Liver (tissue), 9 donors: Measurements from ENCODE around the gene BTRC. TPM values are rescaled to one million over a fixed set of nuclear protein-coding genes. Genes with fewer than 3 reads are reported as not detected.

Source experiments
- DNase-seq: peaks from one replicate; pipeline ENCODE4 v3.0.0-alpha.2; 2017; ENCODE audit warnings: low spot score
- H3K27ac ChIP-seq, 2 donors: one replicate each; pipeline ENCODE4 v1.7.0; 2013; ENCODE audit warnings: inconsistent platforms in 2 of 2, low read length in 2 of 2, control low read depth in 1 of 2, low read depth in 1 of 2, mild to moderate bottlenecking in 1 of 2
- H3K27me3 ChIP-seq, 4 donors: one replicate each; pipeline versions ENCODE4 v1.6.1 to v1.7.0; 2013; ENCODE audit warnings: low read length in 3 of 4, inconsistent platforms in 1 of 4, mild to moderate bottlenecking in 1 of 4, moderate library complexity in 1 of 4; ENCODE audit not compliant: control insufficient read depth in 4 of 4, insufficient read depth in 4 of 4
- H3K36me3 ChIP-seq, 4 donors: one replicate each; pipeline versions ENCODE4 v1.6.1 to v1.7.0; 2013; ENCODE audit warnings: low read length in 3 of 4, mild to moderate bottlenecking in 3 of 4, low read depth in 1 of 4, moderate library complexity in 1 of 4; ENCODE audit not compliant: control insufficient read depth in 4 of 4, insufficient read depth in 3 of 4
- H3K4me1 ChIP-seq, 4 donors: one replicate each; pipeline versions ENCODE4 v1.6.1 to v1.7.0; 2013; ENCODE audit warnings: low read length in 3 of 4, mild to moderate bottlenecking in 3 of 4, moderate library complexity in 1 of 4; ENCODE audit not compliant: control insufficient read depth in 4 of 4, insufficient read depth in 4 of 4
- H3K4me3 ChIP-seq, 3 donors: one replicate each; pipeline versions ENCODE4 v1.6.1 to v1.7.0; 2013; ENCODE audit warnings: low read length in 3 of 3, control low read depth in 1 of 3, low read depth in 1 of 3, mild to moderate bottlenecking in 1 of 3
- H3K9ac ChIP-seq, 2 donors: one replicate each; pipeline ENCODE4 v1.7.0; 2013; ENCODE audit warnings: low read length in 2 of 2, mild to moderate bottlenecking in 2 of 2, moderate library complexity in 2 of 2, control low read depth in 1 of 2, low read depth in 1 of 2
- H3K9me3 ChIP-seq, 4 donors: one replicate each; pipeline versions ENCODE4 v1.6.1 to v1.7.0; 2013; ENCODE audit warnings: low read length in 3 of 4; ENCODE audit not compliant: control insufficient read depth in 4 of 4
- EGR1 ChIP-seq, 2 donors: IDR thresholded peaks; 2 replicates each; pipeline ENCODE4 v1.6.1; 2016 to 2018; ENCODE audit warnings: antibody characterized with exemption in 2 of 2, low read depth in 2 of 2
- FOXA1 ChIP-seq: IDR thresholded peaks from 2 replicates; pipeline ENCODE4 v1.6.1; 2016; ENCODE audit warnings: antibody characterized with exemption
- FOXA2 ChIP-seq: IDR thresholded peaks from 2 replicates; pipeline ENCODE4 v1.6.1; 2016; ENCODE audit warnings: antibody characterized with exemption
- GABPA ChIP-seq, 2 donors: IDR thresholded peaks in 1 of 2; conservative IDR thresholded peaks in 1 of 2; 2 replicates each; pipeline ENCODE4 v1.6.1; 2016; ENCODE audit warnings: antibody characterized with exemption in 2 of 2, mild to moderate bottlenecking in 1 of 2, moderate library complexity in 1 of 2
- HNF4A ChIP-seq, 2 donors: conservative IDR thresholded peaks; 2 replicates each; pipeline ENCODE4 v1.6.1; 2016; ENCODE audit warnings: antibody characterized with exemption in 2 of 2, mild to moderate bottlenecking in 2 of 2
- HNF4G ChIP-seq: IDR thresholded peaks from 2 replicates; pipeline ENCODE4 v1.6.1; 2016; ENCODE audit warnings: antibody characterized with exemption
- JUND ChIP-seq, 2 donors: IDR thresholded peaks; 2 replicates each; pipeline ENCODE4 v1.6.1; 2016; ENCODE audit warnings: antibody characterized with exemption in 2 of 2
- MAX ChIP-seq: IDR thresholded peaks from 2 replicates; pipeline ENCODE4 v1.6.1; 2016; ENCODE audit warnings: antibody characterized with exemption
- NR2F2 ChIP-seq: IDR thresholded peaks from 2 replicates; pipeline ENCODE4 v1.6.1; 2016; ENCODE audit warnings: antibody characterized with exemption
- RAD21 ChIP-seq, 2 donors: IDR thresholded peaks; 2 replicates each; pipeline ENCODE4 v1.6.1; 2016; ENCODE audit warnings: antibody characterized with exemption in 2 of 2, mild to moderate bottlenecking in 2 of 2
- REST ChIP-seq: IDR thresholded peaks from 2 replicates; pipeline ENCODE4 v1.6.1; 2016; ENCODE audit warnings: antibody characterized with exemption, mild to moderate bottlenecking
- RXRA ChIP-seq, 2 donors: IDR thresholded peaks; 2 replicates each; pipeline ENCODE4 v1.6.1; 2017 to 2018; ENCODE audit warnings: antibody characterized with exemption in 2 of 2, mild to moderate bottlenecking in 1 of 2
- TAF1 ChIP-seq: conservative IDR thresholded peaks from 2 replicates; pipeline ENCODE4 v1.6.1; 2016; ENCODE audit warnings: antibody characterized with exemption, mild to moderate bottlenecking
- YY1 ChIP-seq: IDR thresholded peaks from 2 replicates; pipeline ENCODE4 v1.6.1; 2016; ENCODE audit warnings: antibody characterized with exemption, mild to moderate bottlenecking
- ZBTB33 ChIP-seq: IDR thresholded peaks from 2 replicates; pipeline ENCODE4 v1.6.1; 2016; ENCODE audit warnings: antibody characterized with exemption
- WGBS: extraction: QIAGEN DNeasy Blood & Tissue Kit; methylation state at CpG from one replicate; pipeline ENCODE4 v1.1.7; 2013; 5-methylcytosine and 5-hydroxymethylcytosine counted together
- polyA plus RNA-seq, 2 donors: library from polyadenylated mRNA; stranded (reverse) in 1 of 2; unstranded in 1 of 2; fragments of 200-250 nt in 1 of 2; fragments of >200 nt in 1 of 2; fragmentation: Nextera tagmentation in 1 of 2; extraction: Ambion mirVana in 1 of 2; gene quantifications; one replicate each; pipeline versions ENCODE4 v1.2.1 to v1.2.3, GENCODE V29; 2013 to 2015
- total RNA-seq, 2 donors: library from RNA; depleted of rRNA; stranded (reverse); fragments of >200 nt; gene quantifications; one replicate each; pipeline ENCODE4 v1.2.3, GENCODE V29; 2014
- TF ChIP-seq, protein P1 (sequence below): fragments of 150-350 bp; IDR thresholded peaks from 2 replicates; pipeline ENCODE4 v1.5.1; 2017; ENCODE audit warnings: improper control_type of control experiment, low read depth, low read length; ENCODE audit not compliant: missing input control
- TF ChIP-seq, protein P2 (sequence below): IDR thresholded peaks from 2 replicates; pipeline ENCODE4 v1.6.1; 2016; ENCODE audit warnings: antibody characterized with exemption
- donor health status: healthy.
- donor health status: healthy.
- donor health status: healthy.
- donor health status: healthy.
- donor health status: healthy.

The BTRC gene
- total and polyA plus RNA-seq, 4 donors = 2.7 to 28.2 (median 5.9) TPM

DNA sequence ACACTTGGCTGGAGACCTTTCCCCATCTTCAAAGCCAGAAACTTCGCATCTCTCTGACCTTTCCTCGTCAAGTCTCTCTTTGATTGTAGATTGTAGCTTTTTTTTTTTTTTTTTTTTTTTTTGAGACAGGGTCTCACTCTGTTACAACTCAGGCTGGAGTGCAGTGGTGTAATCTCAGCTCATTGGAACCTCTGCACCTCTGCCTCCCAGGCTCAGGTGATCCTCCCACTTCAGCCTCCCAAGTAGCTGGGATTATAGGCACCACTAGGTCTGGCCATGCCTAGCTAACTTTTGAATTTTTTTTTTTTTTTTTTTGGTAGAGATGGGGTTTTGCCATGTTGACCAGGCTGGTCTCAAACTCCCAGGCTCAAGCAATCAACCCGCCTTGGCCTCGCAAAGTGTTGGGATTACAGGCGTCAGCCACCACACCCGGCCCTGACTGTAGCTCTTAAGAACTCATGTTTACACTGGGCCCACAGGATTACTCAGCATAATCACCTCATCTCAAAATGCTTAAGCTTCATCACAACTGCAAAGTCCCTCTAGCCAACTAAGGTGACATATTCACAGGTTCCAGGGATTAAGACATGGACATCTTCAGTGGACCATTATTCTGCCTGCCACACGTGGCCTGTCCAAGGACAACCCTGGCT, 222.4 kb downstream of the BTRC start (continued):
- TF ChIP-seq RAD21 (IDR thresholded peaks at IDR 0.05) = no peak
- TF ChIP-seq FOXA1 = no peak
- TF ChIP-seq, protein P1, sequence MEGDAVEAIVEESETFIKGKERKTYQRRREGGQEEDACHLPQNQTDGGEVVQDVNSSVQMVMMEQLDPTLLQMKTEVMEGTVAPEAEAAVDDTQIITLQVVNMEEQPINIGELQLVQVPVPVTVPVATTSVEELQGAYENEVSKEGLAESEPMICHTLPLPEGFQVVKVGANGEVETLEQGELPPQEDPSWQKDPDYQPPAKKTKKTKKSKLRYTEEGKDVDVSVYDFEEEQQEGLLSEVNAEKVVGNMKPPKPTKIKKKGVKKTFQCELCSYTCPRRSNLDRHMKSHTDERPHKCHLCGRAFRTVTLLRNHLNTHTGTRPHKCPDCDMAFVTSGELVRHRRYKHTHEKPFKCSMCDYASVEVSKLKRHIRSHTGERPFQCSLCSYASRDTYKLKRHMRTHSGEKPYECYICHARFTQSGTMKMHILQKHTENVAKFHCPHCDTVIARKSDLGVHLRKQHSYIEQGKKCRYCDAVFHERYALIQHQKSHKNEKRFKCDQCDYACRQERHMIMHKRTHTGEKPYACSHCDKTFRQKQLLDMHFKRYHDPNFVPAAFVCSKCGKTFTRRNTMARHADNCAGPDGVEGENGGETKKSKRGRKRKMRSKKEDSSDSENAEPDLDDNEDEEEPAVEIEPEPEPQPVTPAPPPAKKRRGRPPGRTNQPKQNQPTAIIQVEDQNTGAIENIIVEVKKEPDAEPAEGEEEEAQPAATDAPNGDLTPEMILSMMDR = no peak
- TF ChIP-seq GABPA (IDR thresholded peaks at IDR 0.05 in 1 of 2, conservative IDR thresholded peaks at IDR 0.05 in 1 of 2) = no peak
- TF ChIP-seq TAF1 = no peak

DNA sequence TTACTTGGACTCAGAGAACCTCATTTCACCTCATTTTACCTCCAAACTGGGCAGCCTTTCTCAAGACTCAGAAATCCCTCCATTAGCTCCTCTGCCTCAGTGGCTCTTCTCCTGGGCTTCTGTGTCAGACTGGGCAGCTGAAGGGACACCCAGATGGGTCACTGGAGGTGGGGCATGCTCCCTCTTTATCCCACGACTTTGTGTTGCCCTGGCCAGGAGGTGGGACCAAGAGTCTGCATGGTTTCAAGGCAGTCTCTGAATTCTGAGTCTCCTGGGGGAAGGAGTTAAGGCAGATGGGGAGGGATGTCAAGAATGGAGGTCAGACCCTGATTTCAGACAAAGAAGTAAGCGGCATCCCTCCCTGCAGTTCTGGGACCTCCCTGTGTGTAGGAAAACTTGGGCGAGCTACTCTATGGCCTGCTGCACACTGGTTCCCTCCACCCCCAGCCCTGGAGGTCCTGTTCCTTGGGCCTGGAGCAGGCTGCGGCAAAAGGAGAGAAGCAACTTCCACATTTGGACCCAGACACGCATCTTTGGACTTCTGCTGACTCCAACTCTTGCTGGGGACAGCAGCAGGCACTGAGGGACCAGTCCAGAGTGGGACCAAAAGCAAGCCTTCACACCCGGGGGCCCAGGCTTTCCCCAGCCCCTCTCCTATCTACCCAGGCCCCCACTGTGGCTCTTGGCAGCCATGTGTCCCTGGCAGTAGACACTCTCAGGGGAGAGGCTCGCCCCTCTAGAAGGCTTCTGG, 223.3 kb downstream of the BTRC start:
- Histone ChIP-seq H3K4me1 (no peaks in the 10 kb centered on the region), H3K4me3 (no peak overlapping the region), H3K9me3 (peaks cover 5 to 10% (median 8%) of the 10 kb centered on the region in 4 donors), H3K36me3 (peaks cover 0 to 46% (median 3%) of the 10 kb centered on the region in 4 donors), H3K27ac (no peak overlapping the region), H3K27me3 (no peaks in the 10 kb centered on the region), H3K9ac (no peak overlapping the region)
- WGBS = 96% methylated on average over 7 of the region's 7 CpGs
- no peak for DNase-seq
- no peak for TF ChIP-seq HNF4A (conservative IDR thresholded peaks at IDR 0.05)
- TF ChIP-seq YY1 = no peak
- no peak for TF ChIP-seq HNF4G
- TF ChIP-seq REST = no peak
- no peak for TF ChIP-seq EGR1 (IDR thresholded peaks at IDR 0.05; ENCODE audit: low read depth in 2 of 2)
- no peak for TF ChIP-seq NR2F2
- TF ChIP-seq ZBTB33 = no peak
- TF ChIP-seq, protein P2, sequence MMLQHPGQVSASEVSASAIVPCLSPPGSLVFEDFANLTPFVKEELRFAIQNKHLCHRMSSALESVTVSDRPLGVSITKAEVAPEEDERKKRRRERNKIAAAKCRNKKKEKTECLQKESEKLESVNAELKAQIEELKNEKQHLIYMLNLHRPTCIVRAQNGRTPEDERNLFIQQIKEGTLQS = no peak
- no peak for TF ChIP-seq RXRA (IDR thresholded peaks at IDR 0.05)
- TF ChIP-seq GABPA (IDR thresholded peaks at IDR 0.05 in 1 of 2, conservative IDR thresholded peaks at IDR 0.05 in 1 of 2) = no peak
- no peak for TF ChIP-seq RAD21 (IDR thresholded peaks at IDR 0.05)
- TF ChIP-seq TAF1 = no peak
- TF ChIP-seq JUND (IDR thresholded peaks at IDR 0.05) = no peak
- TF ChIP-seq FOXA2 = no peak
- TF ChIP-seq MAX = no peak
- TF ChIP-seq, protein P1 = no peak
